Measurements from ENCODE around the gene ZFP62.
"Not testable (repeated sequence)": the region's sequence is repeated elsewhere in the genome, so short reads cannot be mapped to it uniquely, and the experiment has no call there.

ZFP62 gene

DNA sequence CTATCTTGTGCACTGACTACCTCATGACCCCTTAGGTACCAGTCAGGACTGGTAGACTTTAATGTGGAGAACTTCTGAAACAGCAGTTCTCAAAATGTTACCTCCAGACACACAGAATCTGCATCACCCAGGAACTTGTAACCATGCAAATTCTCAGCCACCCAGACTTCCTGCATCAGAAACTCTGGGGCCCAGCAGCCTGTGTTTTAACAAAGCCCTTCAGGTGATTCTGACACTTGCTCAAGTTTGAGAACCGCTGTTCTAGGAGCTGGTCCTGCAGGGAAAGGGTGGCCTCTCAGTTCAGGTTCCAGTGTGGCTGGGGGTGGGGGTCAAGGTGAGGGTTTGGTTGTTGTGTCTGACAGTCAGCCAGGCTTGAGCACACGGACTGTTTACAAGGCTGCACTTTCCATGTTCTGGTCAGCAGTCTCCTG, 28.4 kb downstream of the ZFP62 start:
- ChIA-PET POLR2A (interaction anchor here (0.6 to 1.3 kb wide), 2 partner anchors 22 to 28 kb away, joined by 4 to 7 read pairs; no protein-coding TSS in a partner anchor), CTCF (interaction anchor here (1.3 to 3.7 kb wide), 5 partner anchors 8 to 29 kb away, joined by 3 to 21 read pairs (median 6); partner anchors contain the start of gene ZFP62)
- DNase-seq (ENCODE audit: extremely low spot score) = peak; percentile 55
- TF ChIP-seq, protein P1, sequence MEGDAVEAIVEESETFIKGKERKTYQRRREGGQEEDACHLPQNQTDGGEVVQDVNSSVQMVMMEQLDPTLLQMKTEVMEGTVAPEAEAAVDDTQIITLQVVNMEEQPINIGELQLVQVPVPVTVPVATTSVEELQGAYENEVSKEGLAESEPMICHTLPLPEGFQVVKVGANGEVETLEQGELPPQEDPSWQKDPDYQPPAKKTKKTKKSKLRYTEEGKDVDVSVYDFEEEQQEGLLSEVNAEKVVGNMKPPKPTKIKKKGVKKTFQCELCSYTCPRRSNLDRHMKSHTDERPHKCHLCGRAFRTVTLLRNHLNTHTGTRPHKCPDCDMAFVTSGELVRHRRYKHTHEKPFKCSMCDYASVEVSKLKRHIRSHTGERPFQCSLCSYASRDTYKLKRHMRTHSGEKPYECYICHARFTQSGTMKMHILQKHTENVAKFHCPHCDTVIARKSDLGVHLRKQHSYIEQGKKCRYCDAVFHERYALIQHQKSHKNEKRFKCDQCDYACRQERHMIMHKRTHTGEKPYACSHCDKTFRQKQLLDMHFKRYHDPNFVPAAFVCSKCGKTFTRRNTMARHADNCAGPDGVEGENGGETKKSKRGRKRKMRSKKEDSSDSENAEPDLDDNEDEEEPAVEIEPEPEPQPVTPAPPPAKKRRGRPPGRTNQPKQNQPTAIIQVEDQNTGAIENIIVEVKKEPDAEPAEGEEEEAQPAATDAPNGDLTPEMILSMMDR (IDR thresholded peaks at IDR 0.05; ENCODE audit: control extremely low read depth, extremely low read depth, low read depth, missing control alignments) = no peak

DNA sequence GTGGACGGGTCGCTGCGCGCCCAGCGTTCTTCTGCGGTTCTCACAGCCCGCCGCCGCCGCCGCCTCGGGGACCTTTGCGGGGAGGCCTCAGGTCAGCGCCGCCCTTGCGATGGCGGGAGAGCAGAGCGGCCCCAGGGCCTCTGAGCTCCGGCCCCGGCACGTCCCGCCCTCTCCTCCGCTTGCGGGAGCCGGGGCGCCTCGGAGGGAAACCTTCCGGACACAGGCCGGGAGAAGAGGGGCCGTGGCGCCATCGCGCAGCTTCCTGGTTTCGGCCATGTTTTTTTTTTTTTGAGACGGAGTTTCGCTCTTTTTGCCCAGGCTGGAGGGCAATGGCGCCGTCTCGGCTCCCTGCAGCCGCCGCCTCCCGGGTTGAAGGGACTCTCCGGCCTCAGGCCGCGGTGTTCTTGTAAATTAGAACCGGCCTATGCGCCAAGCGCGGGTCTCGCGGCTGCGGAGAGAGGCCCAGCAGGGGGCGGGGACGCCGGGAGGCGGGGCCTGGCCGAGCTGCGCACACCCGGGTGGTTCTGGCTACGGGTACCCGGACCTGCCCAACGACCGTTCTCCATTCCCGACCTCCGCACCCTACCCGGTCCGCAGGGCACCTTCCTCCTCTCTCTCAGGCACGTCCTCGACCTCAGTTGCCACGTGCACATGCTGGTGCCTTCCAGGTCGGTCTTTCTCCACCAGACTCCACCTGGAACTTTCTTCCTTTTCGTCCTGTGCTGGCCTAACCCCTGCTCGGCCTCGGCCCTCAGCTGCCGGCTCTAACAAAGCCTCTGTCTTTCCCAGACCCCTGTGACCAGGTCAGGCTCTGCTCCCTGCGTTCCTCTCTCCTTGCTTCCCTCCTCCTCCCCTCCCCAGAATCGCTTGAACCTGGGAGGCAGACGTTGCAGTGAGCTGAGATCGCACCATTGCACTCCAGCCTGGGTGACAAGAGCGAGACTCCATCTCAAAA, 29.7 kb downstream of the ZFP62 start:
- TF ChIP-seq, protein P1 (IDR thresholded peaks at IDR 0.05; ENCODE audit: control extremely low read depth, extremely low read depth, low read depth, missing control alignments) = peak; percentile 9
- POLR2A ChIA-PET = interaction anchor here (0.6 to 2.0 kb wide), 5 partner anchors 14 to 860 kb away, joined by 3 to 7 read pairs (median 5); partner anchors contain the start of gene TRIM52
- CTCF ChIA-PET = interaction anchor here (1.0 to 3.7 kb wide), 13 partner anchors 10 to 353 kb away, joined by 3 to 21 read pairs (median 4); partner anchors contain the start of gene ZFP62
- DNase-seq (ENCODE audit: extremely low spot score) = peak; percentile 89

DNA sequence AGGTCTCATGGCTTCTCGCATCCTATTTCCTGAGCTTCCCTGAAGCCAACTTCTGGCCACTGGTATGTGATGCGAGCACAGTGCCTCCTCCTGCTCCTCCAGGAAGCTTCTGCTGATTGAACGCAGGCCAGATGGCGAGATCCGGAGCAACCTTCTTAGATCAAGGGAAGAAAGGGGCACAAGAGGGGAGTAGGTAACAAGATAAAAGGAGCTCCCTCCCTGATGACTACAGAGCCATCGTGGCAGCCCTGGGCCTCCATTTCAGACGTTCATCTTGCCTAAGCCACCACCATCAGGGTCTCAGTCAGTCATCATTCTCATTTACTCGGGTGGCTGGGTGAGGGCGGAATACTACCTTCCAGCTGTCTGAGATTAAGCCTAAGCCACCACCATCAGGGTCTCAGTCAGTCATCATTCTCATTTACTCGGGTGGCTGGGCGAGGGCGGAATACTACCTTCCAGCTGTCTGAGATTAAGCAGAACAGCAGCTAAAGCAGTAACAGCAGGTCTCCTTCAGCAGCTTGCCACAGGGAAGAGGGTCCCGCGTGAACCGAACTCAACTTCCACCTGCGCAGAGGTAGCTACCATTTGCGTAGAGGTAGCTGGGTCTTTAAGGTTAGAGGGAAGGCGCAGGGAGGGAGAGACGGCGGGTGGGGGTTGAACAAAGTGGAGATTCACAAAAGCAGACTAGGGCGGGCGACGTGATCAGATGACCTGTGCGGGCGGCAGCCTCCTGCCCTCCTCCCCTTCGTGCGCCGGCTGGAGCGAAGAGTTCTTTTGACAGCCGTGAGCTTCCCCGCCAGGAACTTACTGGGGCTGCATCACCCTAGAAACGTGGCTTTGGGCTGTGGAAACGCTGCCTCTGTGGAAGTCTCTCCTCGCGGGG, 30.6 kb downstream of the ZFP62 start:
- TF ChIP-seq, protein P1 (IDR thresholded peaks at IDR 0.05; ENCODE audit: control extremely low read depth, extremely low read depth, low read depth, missing control alignments) = no peak
- peak; percentile 76 for DNase-seq (ENCODE audit: extremely low spot score)
- CTCF ChIA-PET = interaction anchor here (1.0 to 3.7 kb wide), 12 partner anchors 9 to 354 kb away, joined by 3 to 21 read pairs (median 4); partner anchors contain the start of gene ZFP62
- POLR2A ChIA-PET = interaction anchor here (0.6 to 2.0 kb wide), 5 partner anchors 13 to 860 kb away, joined by 3 to 7 read pairs (median 6); partner anchors contain the start of gene TRIM52

DNA sequence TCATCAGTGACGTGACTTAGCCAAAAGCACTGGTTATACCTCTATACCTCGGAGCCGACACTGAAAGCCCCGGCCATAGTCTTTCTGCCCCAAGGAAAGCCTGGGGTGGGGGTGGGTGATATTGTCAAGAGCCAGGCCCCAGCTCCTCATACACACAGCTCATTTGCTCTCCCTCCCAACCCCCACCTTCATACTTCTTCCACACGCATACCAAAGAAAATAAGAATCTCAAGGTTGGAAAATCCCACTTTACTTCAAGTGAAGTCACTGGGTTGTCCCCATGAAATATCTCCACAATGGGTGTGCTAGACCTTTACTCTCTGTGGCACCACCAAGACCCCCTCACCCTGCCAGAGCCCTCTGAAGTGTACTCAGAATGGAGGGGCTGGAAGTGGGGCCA, 31.4 kb downstream of the ZFP62 start:
- POLR2A ChIA-PET = interaction anchor here (2.0 kb wide), 1 partner anchor 19 kb away, joined by 7 read pairs; no protein-coding TSS in a partner anchor
- DNase-seq (ENCODE audit: extremely low spot score) = no peak
- CTCF ChIA-PET = interaction anchor here (1.0 to 3.7 kb wide), 7 partner anchors 13 to 355 kb away, joined by 3 to 21 read pairs (median 9); partner anchors contain the start of gene ZFP62
- TF ChIP-seq, protein P1 (IDR thresholded peaks at IDR 0.05; ENCODE audit: control extremely low read depth, extremely low read depth, low read depth, missing control alignments) = no peak

DNA sequence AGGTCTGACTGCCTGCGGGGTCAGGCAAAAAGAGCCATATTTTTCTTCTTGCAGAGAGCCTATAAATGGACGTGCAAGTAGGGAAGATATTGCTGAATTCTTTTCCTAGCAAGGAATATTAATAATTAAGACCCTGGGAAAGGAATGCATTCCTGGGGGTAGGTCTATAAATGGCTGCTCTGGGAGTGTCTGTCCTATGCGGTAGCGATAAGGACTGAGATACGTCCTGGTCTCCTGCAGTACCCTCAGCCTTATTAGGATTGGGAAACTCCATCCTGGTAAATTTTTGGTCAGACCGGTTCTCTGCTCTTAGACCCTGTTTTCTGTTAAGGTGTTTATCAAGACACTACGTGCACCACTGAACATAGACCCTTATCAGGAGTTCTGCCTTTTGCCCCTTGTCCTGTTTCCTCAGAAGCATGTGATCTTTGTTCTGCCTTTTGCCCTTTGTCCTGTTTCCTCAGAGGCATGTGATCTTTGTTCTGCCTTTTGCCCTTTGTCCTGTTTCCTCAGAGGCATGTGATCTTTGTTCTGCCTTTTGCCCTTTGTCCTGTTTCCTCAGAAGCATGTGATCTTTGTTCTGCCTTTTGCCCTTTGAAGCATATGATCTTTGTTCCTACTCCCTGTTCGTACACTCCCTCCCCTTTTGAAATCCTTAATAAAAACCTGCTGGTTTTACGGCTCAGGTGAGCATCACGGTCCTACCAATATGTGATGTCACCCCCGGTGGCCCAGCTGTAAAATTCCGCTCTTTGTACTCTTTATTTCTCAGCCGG, 32.1 kb downstream of the ZFP62 start:
- DNase-seq (ENCODE audit: extremely low spot score); POLR2A ChIA-PET: not testable (repeated sequence)
- CTCF ChIA-PET = interaction anchor here (1.0 to 3.7 kb wide), 7 partner anchors 10 to 40 kb away, joined by 3 to 21 read pairs (median 5); no protein-coding TSS in a partner anchor

DNA sequence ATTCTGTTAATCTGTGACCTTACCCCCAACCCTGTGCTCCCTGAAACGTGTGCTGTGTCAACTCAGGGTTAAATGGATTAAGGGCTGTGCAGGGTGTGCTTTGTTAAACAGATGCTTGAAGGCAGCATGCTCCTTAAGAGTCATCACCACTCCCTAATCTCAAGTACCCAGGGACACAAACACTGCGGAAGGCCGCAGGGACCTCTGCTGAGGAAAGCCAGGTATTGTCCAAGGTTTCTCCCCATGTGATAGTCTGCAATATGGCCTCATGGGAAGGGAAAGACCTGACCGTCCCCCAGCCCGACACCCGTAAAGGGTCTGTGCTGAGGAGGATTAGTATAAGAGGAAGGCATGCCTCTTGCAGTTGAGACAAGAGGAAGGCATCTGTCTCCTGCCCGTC, 33.7 kb downstream of the ZFP62 start:
- POLR2A ChIA-PET; CTCF ChIA-PET; DNase-seq (ENCODE audit: extremely low spot score): not testable (repeated sequence)
